T-cell (primary cell): Measurements from ENCODE around the gene NXPE1. TPM values are rescaled to one million over a fixed set of nuclear protein-coding genes. Genes with fewer than 3 reads are reported as not detected.

ENCODE experiments used
- ATAC-seq, 4 experiments: fragments of 200-7000 bp in 3 of 4; fragments of 150-1000 bp in 1 of 4; cut with Tn5 transposase; replicated peaks in 1 of 4; 1 replicate in 3 of 4; 2 replicates in 1 of 4; pipeline ENCODE4 v1.10.0; 2021; ENCODE audit warnings: moderate library complexity in 3 of 4, mild to moderate bottlenecking in 2 of 4, moderate number of reproducible peaks in 1 of 4
- CTCF ChIA-PET, 2 donors: fragments of 300-600 bp; sonication (Branson Sonifier 250); formaldehyde crosslinking; loops; one replicate each; lab custom pipeline; 2022; ENCODE audit warnings: antibody characterized with exemption in 2 of 2; lab: Charles Lee
- POLR2A ChIA-PET, 2 donors: fragments of 300-600 bp; sonication (Branson Sonifier 250); formaldehyde crosslinking; loops; one replicate each; lab custom pipeline; 2022; ENCODE audit warnings: antibody characterized with exemption in 2 of 2; lab: Charles Lee
- DNase-seq, 35 experiments: peaks; one replicate each; pipeline versions ENCODE4 v3.0.0 to v3.0.0-alpha.2; 2013 to 2023
- H3K27ac ChIP-seq: one replicate; pipeline ENCODE4 v1.5.1; 2013; ENCODE audit warnings: low read length
- H3K27me3 ChIP-seq, 2 experiments: replicated peaks in 1 of 2; 1 replicate in 1 of 2; 2 replicates in 1 of 2; pipeline versions ENCODE4 v1.6.1 to v1.7.0; 2013; ENCODE audit warnings: low read length in 1 of 2, mixed read lengths in 1 of 2; ENCODE audit not compliant: control insufficient read depth in 2 of 2, insufficient read depth in 2 of 2; ENCODE audit errors: extremely low read depth in 1 of 2
- H3K36me3 ChIP-seq, 2 donors: 1 replicate in 1 of 2; 2 replicates in 1 of 2; pipeline versions ENCODE4 v1.6.1 to v1.7.0; 2013; ENCODE audit warnings: low read length in 1 of 2; ENCODE audit not compliant: control insufficient read depth in 2 of 2, insufficient read depth in 1 of 2; ENCODE audit errors: extremely low read depth in 1 of 2
- H3K4me1 ChIP-seq, 2 experiments: 1 replicate in 1 of 2; 2 replicates in 1 of 2; pipeline versions ENCODE4 v1.6.1 to v1.7.0; 2013; ENCODE audit warnings: low read length in 2 of 2, mixed read lengths in 1 of 2; ENCODE audit not compliant: insufficient read depth in 2 of 2, control insufficient read depth in 1 of 2; ENCODE audit errors: extremely low read depth in 1 of 2
- H3K4me3 ChIP-seq, 2 donors: 1 replicate in 1 of 2; 2 replicates in 1 of 2; pipeline versions ENCODE4 v1.5.1 to v1.7.0; 2013; ENCODE audit warnings: mild to moderate bottlenecking in 2 of 2, low read length in 1 of 2, moderate library complexity in 1 of 2; ENCODE audit not compliant: control insufficient read depth in 1 of 2; ENCODE audit errors: extremely low read depth in 1 of 2
- H3K9me3 ChIP-seq: 2 replicates; pipeline ENCODE4 v1.7.0; 2013
- H3K27ac Mint-ChIP-seq, 2 donors: one replicate each; pipeline ENCODE4 v1.8.0; 2020 to 2021; ENCODE audit warnings: mild to moderate bottlenecking in 2 of 2, mixed read lengths in 2 of 2
- H3K27me3 Mint-ChIP-seq, 2 donors: one replicate each; pipeline ENCODE4 v1.8.0; 2021 to 2022; ENCODE audit warnings: mixed read lengths in 2 of 2
- H3K36me3 Mint-ChIP-seq: one replicate; pipeline ENCODE4 v1.8.0; 2021; ENCODE audit warnings: mixed read lengths
- H3K4me1 Mint-ChIP-seq, 3 donors: one replicate each; pipeline ENCODE4 v1.8.0; 2020 to 2022; ENCODE audit warnings: mixed read lengths in 3 of 3, mild to moderate bottlenecking in 1 of 3
- H3K4me3 Mint-ChIP-seq, 3 donors: one replicate each; pipeline ENCODE4 v1.8.0; 2020 to 2022; ENCODE audit warnings: mild to moderate bottlenecking in 3 of 3, mixed read lengths in 3 of 3, moderate library complexity in 3 of 3
- H3K9me3 Mint-ChIP-seq, 3 donors: one replicate each; pipeline ENCODE4 v1.8.0; 2020 to 2022; ENCODE audit warnings: mixed read lengths in 3 of 3
- WGBS: methylation state at CpG from one replicate; pipeline ENCODE4 v1.1.5; 2013; ENCODE audit warnings: missing lambda C conversion rate; ENCODE audit not compliant: insufficient coverage; 5-methylcytosine and 5-hydroxymethylcytosine counted together
- total RNA-seq, 35 experiments: library from RNA in 6 of 35; stranded (reverse) in 6 of 35; fragments of 120-200 nt in 1 of 35; gene quantifications; one replicate each; pipeline versions ENCODE4 v1.2.1 to v1.2.4 and lab custom pipeline; 2013 to 2026

The NXPE1 gene
- total RNA-seq, 5 donors from 2014 or later (not counting 1 experiment from before 2014, with no cell fraction given), result not detected

DNA sequence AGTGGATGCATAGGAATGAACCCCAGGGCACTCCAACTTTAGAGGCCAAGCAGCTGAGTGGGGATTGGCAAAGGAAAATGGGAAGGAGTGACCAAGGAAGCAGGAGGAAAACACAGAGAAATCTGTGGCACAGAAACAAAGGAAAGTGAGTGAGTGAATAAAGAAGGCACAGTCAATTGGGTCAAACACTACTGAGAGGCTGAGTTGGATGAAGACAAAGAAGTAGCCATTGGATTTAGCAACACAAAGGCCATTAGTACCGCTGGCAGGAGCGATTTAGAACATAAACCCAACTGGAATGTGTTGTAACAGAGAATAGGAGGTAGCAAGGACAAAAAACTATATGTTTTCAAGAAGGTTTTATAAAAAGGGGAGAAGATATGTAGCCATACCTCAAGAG, 6.6 kb upstream of the NXPE1 start:
- no peaks in the 10 kb centered on the region for H3K4me1 Mint-ChIP-seq
- CTCF ChIA-PET, result no interaction called here
- Histone ChIP-seq H3K9me3 (no peaks in the 10 kb centered on the region), H3K36me3 (no peaks in the 10 kb centered on the region), H3K4me3 (no peak overlapping the region), H3K27ac (no peak overlapping the region), H3K4me1 (no peaks in the 10 kb centered on the region), H3K27me3 (no peaks in the 10 kb centered on the region)
- POLR2A ChIA-PET, result no interaction called here
- no peak for ATAC-seq
- H3K9me3 Mint-ChIP-seq, result no peaks in the 10 kb centered on the region
- H3K27ac Mint-ChIP-seq, result no peak overlapping the region
- no peaks in the 10 kb centered on the region for H3K36me3 Mint-ChIP-seq
- no peak for DNase-seq
- WGBS, result 60% methylated on average over 1 of the region's 2 CpGs
- no peak overlapping the region for H3K4me3 Mint-ChIP-seq
- H3K27me3 Mint-ChIP-seq, result peaks cover 8 to 16% of the 10 kb centered on the region in 2 donors

GRCh38 chr11:114564831-114565230, 5.2 kb upstream of the NXPE1 start:
- POLR2A ChIA-PET, result no interaction called here
- no peak for ATAC-seq

DNA sequence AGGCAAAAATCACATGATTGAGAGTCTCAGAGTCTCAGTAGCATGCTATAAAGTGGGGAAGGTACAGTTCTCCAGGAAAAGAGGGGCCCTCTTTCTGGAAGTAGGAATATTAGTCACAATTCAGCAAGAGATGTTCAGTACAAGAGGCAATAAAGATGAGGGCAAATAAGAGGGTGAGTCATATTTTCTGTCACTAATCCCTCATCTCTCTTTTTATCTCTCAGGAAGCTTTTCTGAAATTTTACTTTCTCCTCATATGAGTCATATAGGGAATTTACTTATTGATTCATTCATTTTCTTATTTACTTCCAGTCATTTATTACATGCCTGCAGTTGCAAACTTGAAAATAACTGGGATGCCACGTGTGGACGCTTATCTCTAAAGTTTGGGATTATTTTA, 3.4 kb upstream of the NXPE1 start:
- DNase-seq, result no peak
- no peak overlapping the region for H3K27ac Mint-ChIP-seq
- H3K9me3 Mint-ChIP-seq, result no peaks in the 10 kb centered on the region
- ATAC-seq, result no peak
- no CpG with 5 or more reads among the region's 2 CpGs for WGBS
- Histone ChIP-seq H3K9me3 (no peaks in the 10 kb centered on the region), H3K4me3 (no peak overlapping the region), H3K27ac (no peak overlapping the region), H3K36me3 (no peaks in the 10 kb centered on the region), H3K4me1 (no peaks in the 10 kb centered on the region), H3K27me3 (no peaks in the 10 kb centered on the region)
- no peak overlapping the region for H3K4me3 Mint-ChIP-seq
- no peaks in the 10 kb centered on the region for H3K4me1 Mint-ChIP-seq
- POLR2A ChIA-PET, result no interaction called here
- CTCF ChIA-PET, result no interaction called here
- no peaks in the 10 kb centered on the region for H3K36me3 Mint-ChIP-seq
- H3K27me3 Mint-ChIP-seq, result peaks cover 1 to 20% of the 10 kb centered on the region in 2 donors

More at GRCh38 chr11:114564831-114565230, 5.2 kb upstream of the NXPE1 start:
- CTCF ChIA-PET, result no interaction called here
- H3K4me3 Mint-ChIP-seq, result no peak overlapping the region
- Histone ChIP-seq H3K9me3 (no peaks in the 10 kb centered on the region), H3K4me3 (no peak overlapping the region), H3K36me3 (no peaks in the 10 kb centered on the region), H3K27ac (no peak overlapping the region), H3K27me3 (no peaks in the 10 kb centered on the region), H3K4me1 (no peaks in the 10 kb centered on the region)
- peaks cover 4 to 12% of the 10 kb centered on the region in 2 donors for H3K27me3 Mint-ChIP-seq
- no peak for DNase-seq
- H3K4me1 Mint-ChIP-seq, result no peaks in the 10 kb centered on the region
- no peaks in the 10 kb centered on the region for H3K36me3 Mint-ChIP-seq
- no peaks in the 10 kb centered on the region for H3K9me3 Mint-ChIP-seq
- WGBS, result no CpG with 5 or more reads among the region's 1 CpG
- no peak overlapping the region for H3K27ac Mint-ChIP-seq

GRCh38 chr11:114562166-114562916, 2.7 kb upstream of the NXPE1 start:
- Histone ChIP-seq H3K4me3 (no peak overlapping the region), H3K36me3 (no peaks in the 10 kb centered on the region), H3K4me1 (no peaks in the 10 kb centered on the region), H3K27ac (no peak overlapping the region), H3K9me3 (no peaks in the 10 kb centered on the region), H3K27me3 (no peaks in the 10 kb centered on the region)
- ATAC-seq (no peak), DNase-seq (no peak)
- no CpG with 5 or more reads among the region's 3 CpGs for WGBS
- Mint-ChIP-seq H3K9me3 (no peaks in the 10 kb centered on the region), H3K27ac (no peak overlapping the region), H3K4me1 (no peaks in the 10 kb centered on the region), H3K27me3 (peaks cover 1 to 20% of the 10 kb centered on the region in 2 donors), H3K36me3 (no peaks in the 10 kb centered on the region), H3K4me3 (no peak overlapping the region)
- ChIA-PET POLR2A (no interaction called here), CTCF (no interaction called here)

GRCh38 chr11:114556135-114556534, 3.5 kb downstream of the NXPE1 start:
- Histone ChIP-seq H3K27me3 (peaks cover 0 to 3% of the 10 kb centered on the region in 2 experiments), H3K36me3 (no peaks in the 10 kb centered on the region), H3K27ac (no peak overlapping the region), H3K9me3 (no peaks in the 10 kb centered on the region), H3K4me3 (no peak overlapping the region), H3K4me1 (no peaks in the 10 kb centered on the region)
- ChIA-PET CTCF (no interaction called here), POLR2A (no interaction called here)
- Mint-ChIP-seq H3K27me3 (peaks cover 0 to 9% of the 10 kb centered on the region in 2 donors), H3K36me3 (no peaks in the 10 kb centered on the region), H3K27ac (no peak overlapping the region), H3K4me1 (no peaks in the 10 kb centered on the region), H3K9me3 (no peaks in the 10 kb centered on the region), H3K4me3 (no peak overlapping the region)
- ATAC-seq (no peak), DNase-seq (no peak)
- WGBS, result no CpG with 5 or more reads among the region's 1 CpG

DNA sequence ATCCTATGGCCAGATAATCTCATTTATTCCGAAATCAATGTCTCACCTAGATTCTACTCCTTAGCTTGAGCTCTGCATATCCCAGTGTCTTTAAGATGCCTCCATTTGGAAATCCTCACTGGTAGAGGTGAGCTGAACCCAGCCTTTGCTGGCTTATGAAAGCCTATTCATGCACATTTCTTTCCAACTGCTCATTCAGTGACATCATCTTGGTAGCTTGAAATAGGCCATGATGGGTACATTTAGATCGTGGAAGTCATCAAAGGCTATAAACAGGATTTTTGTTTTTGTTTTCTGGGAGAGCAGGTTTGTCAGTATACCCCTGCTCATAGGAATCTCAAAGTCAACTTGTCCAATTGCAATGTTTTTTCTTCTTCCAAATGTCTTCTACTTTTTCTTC, 6.0 kb downstream of the NXPE1 start:
- H3K4me3 Mint-ChIP-seq, result no peak overlapping the region
- ChIA-PET POLR2A (no interaction called here), CTCF (interaction anchor here in 1 of 2 donors (0.6 kb wide), 1 partner anchor 1365 kb away, joined by 3 read pairs; no protein-coding TSS in a partner anchor)
- DNase-seq (no peak), ATAC-seq (no peak)
- H3K27me3 Mint-ChIP-seq, result no peaks in the 10 kb centered on the region
- no peaks in the 10 kb centered on the region for H3K36me3 Mint-ChIP-seq
- Histone ChIP-seq H3K27me3 (peaks cover 0 to 3% of the 10 kb centered on the region in 2 experiments), H3K9me3 (no peaks in the 10 kb centered on the region), H3K27ac (no peak overlapping the region), H3K36me3 (no peaks in the 10 kb centered on the region), H3K4me1 (no peaks in the 10 kb centered on the region), H3K4me3 (no peak overlapping the region)
- H3K4me1 Mint-ChIP-seq, result no peaks in the 10 kb centered on the region
- H3K27ac Mint-ChIP-seq, result no peak overlapping the region
- H3K9me3 Mint-ChIP-seq, result no peaks in the 10 kb centered on the region
- no CpG with 5 or more reads among the region's 2 CpGs for WGBS
